Heart left ventricle (tissue), 13 donors: ENCODE measurements around the gene PIP4K2A.

ENCODE experiments used
- POLR2A ChIP-seq, 2 donors: fragments of 450-650 bp; IDR thresholded peaks; one replicate each; pipeline ENCODE4 v1.6.1; 2017; ENCODE audit warnings: antibody characterized with exemption in 2 of 2, mild to moderate bottlenecking in 2 of 2, moderate library complexity in 2 of 2
- TF ChIP-seq, protein P1 (sequence below), 12 donors: fragments of 200-600 bp; sonication (generic) in 4 of 12; IDR thresholded peaks; one replicate each; pipeline versions ENCODE4 v1.5.0 to v1.8.0; 2018 to 2022; ENCODE audit warnings: antibody characterized with exemption in 12 of 12, mild to moderate bottlenecking in 5 of 12
- donor health status: ischemic (EF 13 %, LVEDD 7.1; RV severe dilation, severe dysfunction).
- donor health status: DM: no; HTN: yes; CAD: no.
- donor health status: DM: no; HTN: no; CAD: no.
- donor health status: ischemic (EF 25% LVEDD 6.9; RV normal size, moderate dysfunction).
- donor health status: ischemic (EF 25% LVEDD 5.7; RV mildly dilated, moderate dysfunction).
- donor health status: ischemic (EF 35%, LVEDD 5.7; RV mildly dilated, moderate dysfunction).
- donor health status: nonischemic (EF 11% LVEDD 7.7; RV severe dilation, severe dysfunction).
- donor health status: DM: yes; HTN: yes; CAD: no.
- donor health status: PGD.
- donor health status: ischemic (EF 29% LVEDD 5.4; RV normal size, mild dysfunction).
- donor health status: nonischemic (EF 23%, LVEDD 6.1; RV moderate dilation, normal function).

- TF ChIP-seq, protein P1, sequence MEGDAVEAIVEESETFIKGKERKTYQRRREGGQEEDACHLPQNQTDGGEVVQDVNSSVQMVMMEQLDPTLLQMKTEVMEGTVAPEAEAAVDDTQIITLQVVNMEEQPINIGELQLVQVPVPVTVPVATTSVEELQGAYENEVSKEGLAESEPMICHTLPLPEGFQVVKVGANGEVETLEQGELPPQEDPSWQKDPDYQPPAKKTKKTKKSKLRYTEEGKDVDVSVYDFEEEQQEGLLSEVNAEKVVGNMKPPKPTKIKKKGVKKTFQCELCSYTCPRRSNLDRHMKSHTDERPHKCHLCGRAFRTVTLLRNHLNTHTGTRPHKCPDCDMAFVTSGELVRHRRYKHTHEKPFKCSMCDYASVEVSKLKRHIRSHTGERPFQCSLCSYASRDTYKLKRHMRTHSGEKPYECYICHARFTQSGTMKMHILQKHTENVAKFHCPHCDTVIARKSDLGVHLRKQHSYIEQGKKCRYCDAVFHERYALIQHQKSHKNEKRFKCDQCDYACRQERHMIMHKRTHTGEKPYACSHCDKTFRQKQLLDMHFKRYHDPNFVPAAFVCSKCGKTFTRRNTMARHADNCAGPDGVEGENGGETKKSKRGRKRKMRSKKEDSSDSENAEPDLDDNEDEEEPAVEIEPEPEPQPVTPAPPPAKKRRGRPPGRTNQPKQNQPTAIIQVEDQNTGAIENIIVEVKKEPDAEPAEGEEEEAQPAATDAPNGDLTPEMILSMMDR (IDR thresholded peaks at IDR 0.05): no peak
- no peak for TF ChIP-seq POLR2A (IDR thresholded peaks at IDR 0.05)
Observed at GRCh38 chr10:22629852-22630233, 84.5 kb downstream of the PIP4K2A start.
